IMR-90 (cell line): Measurements from ENCODE around the gene RAB20. TPM values are rescaled to one million over a fixed set of nuclear protein-coding genes. Genes with fewer than 3 reads are reported as not detected.

Experiments
- ATAC-seq: fragments of 200-7000 bp; cut with Tn5 transposase; 2 replicates; pipeline ENCODE4 v1.9.1; 2020; ENCODE audit warnings: low read depth, mild to moderate bottlenecking, moderate library complexity
- BruUV-seq: library from RNA; stranded (reverse); fragments of 400-500 nt; replicated peaks from 2 replicates; lab custom pipeline; 2021; lab: Mats Ljungman, UMichigan
- CTCF ChIA-PET: fragments of 300-600 bp; formaldehyde crosslinking; extraction: SDS; loops from one replicate; lab custom pipeline; 2021; ENCODE audit warnings: antibody characterized with exemption; lab: Yijun Ruan, JAX
- POLR2A ChIA-PET: fragments of 300-600 bp; sonication (Branson Sonifier 250); formaldehyde crosslinking; loops from one replicate; lab custom pipeline; 2022; ENCODE audit warnings: antibody characterized with exemption; ENCODE audit not compliant: unreplicated experiment; lab: Charles Lee
- DNase-seq: peaks from one replicate; pipeline ENCODE4 v3.0.0; 2013
- H2AFZ ChIP-seq: replicated peaks from 2 replicates; pipeline ENCODE3; 2013; ENCODE audit warnings: low read length, mild to moderate bottlenecking; ENCODE audit not compliant: poor library complexity
- H2AK5ac ChIP-seq: 2 replicates; pipeline ENCODE4 v1.6.1; 2013; ENCODE audit warnings: low read depth, low read length, inconsistent platforms
- H2AK9ac ChIP-seq: replicated peaks from 2 replicates; pipeline ENCODE3; 2013; ENCODE audit warnings: mild to moderate bottlenecking, low read depth, low read length, moderate library complexity; ENCODE audit not compliant: poor library complexity
- H2BK120ac ChIP-seq: 2 replicates; pipeline ENCODE4 v1.6.1; 2013; ENCODE audit warnings: low read depth, low read length, inconsistent platforms
- H2BK15ac ChIP-seq: 3 replicates; pipeline ENCODE4 v1.6.1; 2013; ENCODE audit warnings: low read depth, low read length, inconsistent platforms
- H2BK20ac ChIP-seq: 2 replicates; pipeline ENCODE4 v1.6.1; 2013; ENCODE audit warnings: low read depth, mild to moderate bottlenecking, inconsistent platforms, low read length, moderate library complexity
- H2BK5ac ChIP-seq: 2 replicates; pipeline ENCODE4 v1.6.1; 2013; ENCODE audit warnings: mild to moderate bottlenecking, low read depth, low read length, inconsistent platforms; ENCODE audit not compliant: poor library complexity, severe bottlenecking
- H3K14ac ChIP-seq: replicated peaks from 2 replicates; pipeline ENCODE4 v1.6.1; 2013; ENCODE audit warnings: low read depth, low read length, inconsistent platforms
- H3K18ac ChIP-seq: 2 replicates; pipeline ENCODE4 v1.6.1; 2013; ENCODE audit warnings: low read depth, low read length, control low read depth
- H3K23ac ChIP-seq: 2 replicates; pipeline ENCODE4 v1.6.1; 2013; ENCODE audit warnings: low read depth, low read length, inconsistent platforms
- H3K27ac ChIP-seq: 2 replicates; pipeline ENCODE4 v1.5.1; 2013; ENCODE audit warnings: mild to moderate bottlenecking, control low read depth, low read length; ENCODE audit not compliant: insufficient read depth
- H3K27me3 ChIP-seq: 2 replicates; pipeline ENCODE4 v1.6.1; 2013; ENCODE audit warnings: low read length; ENCODE audit not compliant: control insufficient read depth, insufficient read depth
- H3K36me3 ChIP-seq: 2 replicates; pipeline ENCODE4 v1.6.1; 2013; ENCODE audit warnings: low read length, mixed read lengths; ENCODE audit not compliant: control insufficient read depth, insufficient read depth
- H3K4ac ChIP-seq: 2 replicates; pipeline ENCODE4 v1.6.1; 2013; ENCODE audit warnings: low read depth, low read length, inconsistent platforms
- H3K4me1 ChIP-seq: 2 replicates; pipeline ENCODE4 v1.6.1; 2013; ENCODE audit warnings: low read length, mixed read lengths; ENCODE audit not compliant: control insufficient read depth, insufficient read depth
- H3K4me2 ChIP-seq: 2 replicates; pipeline ENCODE4 v1.6.1; 2013; ENCODE audit warnings: low read depth, mild to moderate bottlenecking, control low read depth, low read length, moderate library complexity
- H3K4me3 ChIP-seq: 2 replicates; pipeline ENCODE4 v1.5.1; 2013; ENCODE audit warnings: low read depth, mild to moderate bottlenecking, control low read depth, low read length, moderate library complexity; ENCODE audit not compliant: insufficient read depth
- H3K56ac ChIP-seq: 2 replicates; pipeline ENCODE4 v1.6.1; 2013; ENCODE audit warnings: low read length, inconsistent platforms; ENCODE audit not compliant: insufficient read depth; ENCODE audit errors: extremely low read depth
- H3K79me1 ChIP-seq, 2 experiments: 2 replicates each; pipeline ENCODE4 v1.6.1; 2013; ENCODE audit warnings: low read length in 2 of 2, inconsistent platforms in 1 of 2, low read depth in 1 of 2
- H3K9ac ChIP-seq: 2 replicates; pipeline ENCODE4 v1.6.1; 2013; ENCODE audit warnings: low read depth, low read length, control low read depth
- H3K9me1 ChIP-seq: 2 replicates; pipeline ENCODE4 v1.6.1; 2013; ENCODE audit warnings: low read length, inconsistent platforms; ENCODE audit not compliant: insufficient read depth
- H3K9me3 ChIP-seq: 2 replicates; pipeline ENCODE4 v1.6.1; 2013; ENCODE audit warnings: low read length; ENCODE audit not compliant: control insufficient read depth, insufficient read depth
- H4K20me1 ChIP-seq: 2 replicates; pipeline ENCODE4 v1.6.1; 2013; ENCODE audit warnings: low read length, inconsistent platforms; ENCODE audit not compliant: insufficient read depth
- H4K5ac ChIP-seq: 2 replicates; pipeline ENCODE4 v1.6.1; 2013; ENCODE audit warnings: mild to moderate bottlenecking, low read depth, low read length, control low read depth
- H4K8ac ChIP-seq, 2 experiments: 2 replicates each; pipeline ENCODE4 v1.6.1; 2013; ENCODE audit warnings: low read depth in 2 of 2, low read length in 2 of 2, control low read depth in 1 of 2, inconsistent platforms in 1 of 2
- H4K91ac ChIP-seq: 2 replicates; pipeline ENCODE4 v1.6.1; 2013; ENCODE audit warnings: low read depth, low read length, inconsistent platforms; ENCODE audit not compliant: insufficient read depth
- CEBPB ChIP-seq: IDR thresholded peaks from 2 replicates; pipeline ENCODE4 v1.6.1; 2012; ENCODE audit warnings: low read depth, low read length, improper control_type of control experiment
- MAZ ChIP-seq: IDR thresholded peaks from 2 replicates; pipeline ENCODE4 v1.6.1; 2012; ENCODE audit warnings: low read depth, mild to moderate bottlenecking, low read length, improper control_type of control experiment, moderate library complexity, borderline replicate concordance
- RCOR1 ChIP-seq: IDR thresholded peaks from 2 replicates; pipeline ENCODE4 v1.6.1; 2012; ENCODE audit warnings: mild to moderate bottlenecking, low read length, improper control_type of control experiment; ENCODE audit not compliant: insufficient replicate concordance
- WGBS, 2 experiments: methylation state at CpG; one replicate each; pipeline versions ENCODE4 v1.1.5 to v1.1.7; 2013; ENCODE audit warnings: missing lambda C conversion rate in 2 of 2; ENCODE audit not compliant: insufficient read length in 1 of 2; ENCODE audit errors: extremely low coverage in 2 of 2; 5-methylcytosine and 5-hydroxymethylcytosine counted together
- dilution Hi-C: fragments of 300-500 bp; cut with HindIII; formaldehyde crosslinking; loops from one replicate; pipeline ENCODE4 v1.14.3; 2018; ENCODE audit warnings: low sequenced_read_pairs; ENCODE audit not compliant: unreplicated experiment
- in situ Hi-C: fragments of 300-500 bp; cut with MboI; formaldehyde crosslinking; loops from 3 replicates; pipeline ENCODE4 v1.14.3; 2019; ENCODE audit warnings: low sequenced_read_pairs, inconsistent platforms, mixed read lengths
- intact Hi-C: fragments of 100-400 bp; cut with micrococcal nuclease; formaldehyde crosslinking; loops from 2 replicates; pipeline ENCODE4 v1.10.0; 2022
- polyA plus RNA-seq, 3 experiments: library from polyadenylated mRNA; depleted of rRNA; stranded (reverse); fragments of >200 nt; gene quantifications; 2 replicates each; pipeline ENCODE4 v1.2.3, GENCODE V29; 2012; ENCODE audit warnings: low replicate concordance in 1 of 3
- total RNA-seq: library from RNA; depleted of rRNA; stranded (reverse); fragments of >200 nt; gene quantifications from 2 replicates; pipeline ENCODE4 v1.2.3, GENCODE V29; 2012

The RAB20 gene
- total and polyA plus RNA-seq, 2 of the 4 experiments (the other 2 are of a cell fraction): 3.8 to 5.1 TPM

DNA sequence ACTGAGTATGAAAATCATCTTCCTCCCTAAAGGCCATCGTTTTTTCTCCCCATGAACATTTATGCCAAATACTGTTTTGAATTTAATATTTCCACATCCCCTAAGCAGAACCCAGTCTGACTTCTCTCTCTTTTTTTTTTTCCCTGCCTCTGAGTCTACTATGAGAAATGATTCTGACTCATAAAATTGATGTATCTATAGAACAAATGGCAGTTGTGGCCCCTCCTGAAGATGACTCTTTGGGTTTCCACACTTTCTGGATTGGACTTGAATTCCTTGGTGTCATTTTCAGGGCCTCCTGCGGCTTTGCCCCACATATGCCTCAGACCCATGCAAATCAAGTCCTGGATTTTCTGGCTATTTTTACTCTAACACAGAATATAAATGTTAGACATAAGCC, 31.1 kb upstream of the RAB20 start:
- H3K4me1 ChIP-seq: 0 out of 2 replicates have a peak, but pooled peaks cover 4% of the 10 kb centered on the region
- ChIA-PET CTCF (no interaction called here), POLR2A (no interaction called here)
- H2AK9ac ChIP-seq: no peak overlapping the region
- WGBS, 2 experiments: no CpG with 5 or more reads among the region's 2 CpGs
- no peak overlapping the region for H2BK15ac ChIP-seq
- no peak overlapping the region for H3K4me2 ChIP-seq
- no peak overlapping the region; the same call in 1 of the 2 replicates for H2BK120ac ChIP-seq
- in situ Hi-C loops (loop anchor here (25.0 kb wide), 1 partner anchor 220 kb away; no protein-coding TSS in a partner anchor), intact Hi-C loops (loop anchor here (1.0 to 5.0 kb wide), 4 partner anchors 122 to 460 kb away; no protein-coding TSS in a partner anchor), dilution Hi-C loops (no loop called here)
- H3K9me3 ChIP-seq: no peaks in the 10 kb centered on the region
- peaks cover 2% of the 10 kb centered on the region; the same call in 1 of the 2 replicates for H3K27me3 ChIP-seq
- no peak overlapping the region for H4K8ac ChIP-seq
- H2BK20ac ChIP-seq: no peak overlapping the region
- no peaks in the 10 kb centered on the region for H4K20me1 ChIP-seq
- H4K91ac ChIP-seq: no peak overlapping the region
- H3K4ac ChIP-seq: no peak overlapping the region
- no peak overlapping the region for H2AFZ ChIP-seq
- H3K36me3 ChIP-seq: no peaks in the 10 kb centered on the region
- no peak overlapping the region for H2AK5ac ChIP-seq
- no TSS peak for BruUV-seq
- no peak overlapping the region for H3K9ac ChIP-seq
- H3K4me3 ChIP-seq: no peak overlapping the region
- H3K18ac ChIP-seq: no peak overlapping the region
- DNase-seq (peak; percentile 81), ATAC-seq (peak; percentile 68)
- no peak overlapping the region for H3K56ac ChIP-seq
- H2BK5ac ChIP-seq: peak overlapping the region; percentile 30
- H3K79me1 ChIP-seq: no peaks in the 10 kb centered on the region
- no peaks in the 10 kb centered on the region for H3K9me1 ChIP-seq
- TF ChIP-seq MAZ: no peak
- TF ChIP-seq CEBPB: peak; percentile 33
- TF ChIP-seq RCOR1: no peak
- H3K14ac ChIP-seq: no peak overlapping the region
- H4K5ac ChIP-seq: no peak overlapping the region
- no peak overlapping the region for H3K27ac ChIP-seq
- no peak overlapping the region for H3K23ac ChIP-seq
